ENCODE data around the gene TSPO2. TPM values are rescaled to one million over a fixed set of nuclear protein-coding genes. Genes with fewer than 3 reads are reported as not detected.

The TSPO2 gene
- total and polyA plus RNA-seq, 9 of the 15 experiments (the other 6 are each of a cell fraction or from before 2014, with no cell fraction given): not detected

- Histone ChIP-seq H4K20me1 (replicated peaks; ENCODE audit: control insufficient read depth, insufficient read depth, low read length) (peaks cover 7% of the 10 kb centered on the region; the same call in 1 of the 2 replicates), H3K27me3 (ENCODE audit: control insufficient read depth in 2 of 2, insufficient read depth in 2 of 2, low read length in 2 of 2) (peaks cover 0 to 13% of the 10 kb centered on the region in 2 experiments; a peak in 2 of 5 replicates), H3K9me1 (ENCODE audit: control insufficient read depth, insufficient read depth, low read length) (peaks cover 3% of the 10 kb centered on the region), H3K27ac (ENCODE audit: extremely low read depth, low read depth, low read length) (no peak overlapping the region), H3K4me3 (no peak overlapping the region), H3K9me3 (replicated peaks; ENCODE audit: control insufficient read depth, insufficient read depth, low read depth, low read length) (no peaks in the 10 kb centered on the region), H3K9ac (ENCODE audit: insufficient read depth in 1 of 2, low read depth in 2 of 2, low read length in 2 of 2) (no peak overlapping the region), H3K4me2 (ENCODE audit: insufficient read depth, low read length) (no peak overlapping the region), H3K79me2 (ENCODE audit: control insufficient read depth, insufficient read depth, low read length) (no peaks in the 10 kb centered on the region), H2AFZ (ENCODE audit: low read depth, low read length) (no peak overlapping the region), H3K36me3 (ENCODE audit: control insufficient read depth, insufficient read depth, low read length) (no peaks in the 10 kb centered on the region), H3K4me1 (replicated peaks in 1 of 2; ENCODE audit: control insufficient read depth in 2 of 2, insufficient read depth in 2 of 2, low read length in 2 of 2) (peaks cover 4 to 9% of the 10 kb centered on the region in 2 experiments; a peak in 3 of 5 replicates)
- intact Hi-C loops (cut with micrococcal nuclease): no loop called here
- CTCF ChIA-PET (ENCODE audit: low intra/inter-chr PET ratio): interaction anchor here (0.6 kb wide), 1 partner anchor 37 kb away, joined by 3 read pairs; no protein-coding TSS in a partner anchor
- no peak for TF ChIP-seq NCOA1 (IDR thresholded peaks at IDR 0.05; ENCODE audit: low read depth)
- TF ChIP-seq COPS2 (conservative IDR thresholded peaks at IDR 0.05): no peak
- no peak for TF ChIP-seq HOMEZ (CRISPR knock-in tag; IDR thresholded peaks at IDR 0.05)
- no peak for TF ChIP-seq MEF2A (IDR thresholded peaks at IDR 0.05; ENCODE audit: control insufficient read depth, low read depth, low read length)
- no peak for TF ChIP-seq CEBPZ (IDR thresholded peaks at IDR 0.05; ENCODE audit: borderline replicate concordance, low read depth, low read length)
- no peak for TF ChIP-seq HOXB6 (CRISPR knock-in tag; IDR thresholded peaks at IDR 0.05; ENCODE audit: borderline replicate concordance)
- TF ChIP-seq ETS1 (conservative IDR thresholded peaks at IDR 0.05; ENCODE audit: control insufficient read depth, low read depth, low read length): no peak
- no peak for TF ChIP-seq RAD51 (IDR thresholded peaks at IDR 0.05; ENCODE audit: borderline replicate concordance, low read depth)
- ATAC-seq (no peak), FAIRE-seq (no peak), DNase-seq (ENCODE audit: extremely low read depth in 1 of 4, low spot score in 3 of 4) (no peak)
- in situ Hi-C loops (cut with MboI): loop anchor here (25.0 kb wide), 1 partner anchor 1674 kb away; no protein-coding TSS in a partner anchor
- POLR2A ChIA-PET: interaction anchor here (0.6 to 1.4 kb wide), 3 partner anchors 9 to 300 kb away, joined by 3 to 5 read pairs (median 3); no protein-coding TSS in a partner anchor
- 42% methylated on average over 2 of the region's 2 CpGs for WGBS (ENCODE audit: insufficient coverage, low coverage, missing lambda C conversion rate)
- no TSS peak for BruUV-seq (replicated peaks)
Measured at GRCh38 chr6:41036601-41037000, 5.7 kb upstream of the TSPO2 start.

Measured in K562 (cell line).